Inferior parietal cortex (tissue), 1 donor: ENCODE measurements around the gene ALLC.
"Not testable (repeated sequence)": the region's sequence is repeated elsewhere in the genome, so short reads cannot be mapped to it uniquely, and the experiment has no call there.

Experiments used
- DNase-seq: peaks from one replicate; pipeline ENCODE4 v3.0.0-alpha.2; 2016; ENCODE audit errors: extremely low spot score

ALLC gene

GRCh38 chr2:3657881-3658280, at the start of gene ALLC:
Gene ALLC (plus strand): TSS chr2:3658200. CDS start chr2:3671158, 12,958 bp downstream.
- DNase-seq = no peak

- DNase-seq = no peak
Observed at GRCh38 chr2:3608373-3609278, 49.4 kb upstream of the ALLC start.

GRCh38 chr2:3609279-3609673, 48.7 kb upstream of the ALLC start:
- DNase-seq = not testable (repeated sequence)

- no peak for DNase-seq
Observed at GRCh38 chr2:3610415-3610814, 47.6 kb upstream of the ALLC start.

GRCh38 chr2:3610881-3611505, 47.0 kb upstream of the ALLC start:
- DNase-seq = no peak

GRCh38 chr2:3611589-3611988, 46.4 kb upstream of the ALLC start:
- no peak for DNase-seq

GRCh38 chr2:3612639-3613523, 45.1 kb upstream of the ALLC start:
- DNase-seq = no peak

- DNase-seq = no peak
Observed at GRCh38 chr2:3613524-3613905, 44.5 kb upstream of the ALLC start.

- not testable (repeated sequence) for DNase-seq
Observed at GRCh38 chr2:3614743-3615142, 43.3 kb upstream of the ALLC start.

GRCh38 chr2:3615541-3616200, 42.3 kb upstream of the ALLC start:
- DNase-seq = not testable (repeated sequence)

GRCh38 chr2:3616435-3617197, 41.4 kb upstream of the ALLC start:
- DNase-seq = not testable (repeated sequence)

GRCh38 chr2:3617198-3617890, 40.7 kb upstream of the ALLC start:
- DNase-seq = no peak

GRCh38 chr2:3618367-3618766, 39.6 kb upstream of the ALLC start:
- DNase-seq = no peak

- DNase-seq = no peak
Observed at GRCh38 chr2:3619033-3619432, 39.0 kb upstream of the ALLC start.

GRCh38 chr2:3619661-3620060, 38.3 kb upstream of the ALLC start:
- not testable (repeated sequence) for DNase-seq

- no peak for DNase-seq
Observed at GRCh38 chr2:3620834-3621233, 37.2 kb upstream of the ALLC start.

GRCh38 chr2:3622967-3623366, 35.0 kb upstream of the ALLC start:
- no peak for DNase-seq

- DNase-seq = no peak
Observed at GRCh38 chr2:3624059-3624794, 33.8 kb upstream of the ALLC start.

- no peak for DNase-seq
Observed at GRCh38 chr2:3625186-3625585, 32.8 kb upstream of the ALLC start.
